GM21619 (cell line): ENCODE results near the gene CEP350.
"Not testable (repeated sequence)": the region's sequence is repeated elsewhere in the genome, so short reads cannot be mapped to it uniquely, and the experiment has no call there.

Experiments
- ATAC-seq: cut with Tn5 transposase; IDR thresholded peaks from one replicate; pipeline ENCODE4 v1.9.1; 2021; ENCODE audit not compliant: unreplicated experiment

The CEP350 gene

GRCh38 chr1:179984942-179985341 lies 30.3 kb downstream of the CEP350 start:
- no peak for ATAC-seq

DNA sequence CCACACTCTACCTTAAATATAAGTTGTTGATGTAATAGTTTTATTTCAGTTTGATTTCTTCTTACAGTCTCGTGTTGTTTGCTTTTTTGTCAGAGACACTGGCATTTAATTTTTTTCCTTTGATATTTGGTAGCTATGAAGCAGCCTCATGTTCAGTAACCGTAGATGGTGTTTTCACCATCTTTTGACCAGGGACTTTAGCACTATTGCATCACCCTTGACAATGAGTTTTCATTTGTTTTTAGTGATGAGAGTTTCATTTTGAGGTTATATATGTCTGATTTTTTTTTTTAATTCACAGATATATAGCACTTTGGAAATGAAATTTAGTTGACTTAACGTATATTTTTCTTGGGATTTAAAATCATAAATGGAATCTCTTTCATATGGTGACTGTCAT lies 36.2 kb downstream of the CEP350 start:
- no peak for ATAC-seq

- no peak for ATAC-seq
Observed at GRCh38 chr1:179995576-179995975, 41.0 kb downstream of the CEP350 start.

- peak; percentile 61 for ATAC-seq
Observed at GRCh38 chr1:179996099-179996498, 41.5 kb downstream of the CEP350 start.

DNA sequence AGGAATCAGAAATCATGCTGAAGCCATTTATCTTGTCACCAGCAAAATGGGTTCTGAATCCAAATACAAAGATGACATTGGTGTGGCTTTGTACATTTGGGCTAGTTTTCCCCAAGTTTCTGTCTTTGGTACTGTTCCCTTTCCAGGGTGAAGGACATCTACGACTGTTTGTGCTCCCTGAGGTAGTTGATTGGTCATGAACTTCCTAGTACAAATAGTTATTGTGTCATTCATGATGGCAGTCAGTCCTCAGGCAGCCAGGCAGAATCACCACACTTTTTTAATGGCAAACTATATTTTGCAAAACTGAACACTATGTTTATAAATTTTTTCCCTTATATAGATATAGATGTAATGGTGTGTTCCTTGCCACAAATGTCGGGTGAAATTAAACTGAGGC lies 46.0 kb downstream of the CEP350 start:
- no peak for ATAC-seq

DNA sequence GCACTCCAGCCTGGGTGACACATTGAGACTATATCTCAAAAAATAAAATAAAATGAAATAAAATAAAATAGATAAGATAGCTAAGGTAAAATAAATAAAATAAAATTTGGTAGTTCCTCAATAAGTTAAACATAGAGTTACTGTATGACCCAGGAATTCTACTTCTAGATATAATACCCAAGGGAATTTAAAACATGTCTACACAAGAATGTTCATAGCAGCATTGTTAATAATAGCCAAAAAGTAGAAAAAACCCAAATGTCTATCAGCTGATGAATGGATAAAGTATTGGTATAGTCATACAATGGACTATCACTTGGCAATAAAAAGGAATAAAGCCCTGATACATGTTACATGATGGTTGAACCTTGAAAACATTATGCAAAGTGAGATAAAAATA lies 47.8 kb downstream of the CEP350 start:
- ATAC-seq, result no peak

GRCh38 chr1:180003026-180003695 lies 48.6 kb downstream of the CEP350 start:
- peak; percentile 87 for ATAC-seq

GRCh38 chr1:180006762-180007161 lies 52.2 kb downstream of the CEP350 start:
- ATAC-seq, result not testable (repeated sequence)

DNA sequence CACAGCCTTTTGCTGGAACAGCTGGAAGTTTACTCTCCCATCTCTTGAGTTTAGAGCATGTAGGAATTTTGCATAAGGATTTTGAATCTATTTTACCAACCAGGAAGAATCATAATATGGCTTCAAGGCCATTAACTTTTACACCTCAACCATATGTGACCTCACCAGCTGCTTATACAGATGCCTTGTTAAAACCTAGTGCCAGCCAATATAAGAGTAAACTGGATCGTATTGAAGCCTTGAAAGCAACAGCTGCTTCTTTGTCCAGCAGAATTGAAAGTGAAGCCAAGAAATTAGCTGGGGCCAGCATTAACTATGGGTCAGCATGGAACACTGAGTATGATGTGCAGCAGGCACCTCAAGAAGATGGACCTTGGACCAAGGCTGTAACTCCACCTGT lies 65.4 kb downstream of the CEP350 start:
- no peak for ATAC-seq

- ATAC-seq, result no peak
Observed at GRCh38 chr1:180026556-180026955, 71.9 kb downstream of the CEP350 start.

DNA sequence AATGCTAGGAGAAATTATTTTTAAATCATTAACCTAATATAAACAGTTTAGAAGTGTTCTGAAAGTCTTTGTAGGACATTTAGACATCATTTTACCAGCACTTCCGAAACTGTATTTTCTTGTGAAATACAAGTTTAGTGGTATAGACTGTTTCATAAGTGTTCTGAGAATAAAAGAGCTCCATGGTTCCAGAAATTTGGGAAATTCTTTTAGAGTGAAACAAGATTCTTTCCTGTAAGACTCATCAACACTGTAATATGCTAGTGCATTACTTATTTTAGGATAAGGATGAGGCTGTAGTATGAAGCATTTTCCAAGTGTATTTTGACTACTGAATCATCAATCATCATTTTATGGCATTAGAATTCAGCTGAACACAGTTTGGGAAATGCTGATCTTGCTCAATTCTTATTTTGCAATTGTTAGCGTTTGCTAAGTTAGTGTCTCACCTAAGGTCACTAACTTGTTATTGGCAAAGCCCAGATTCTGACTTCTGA lies 73.4 kb downstream of the CEP350 start:
- no peak for ATAC-seq

DNA sequence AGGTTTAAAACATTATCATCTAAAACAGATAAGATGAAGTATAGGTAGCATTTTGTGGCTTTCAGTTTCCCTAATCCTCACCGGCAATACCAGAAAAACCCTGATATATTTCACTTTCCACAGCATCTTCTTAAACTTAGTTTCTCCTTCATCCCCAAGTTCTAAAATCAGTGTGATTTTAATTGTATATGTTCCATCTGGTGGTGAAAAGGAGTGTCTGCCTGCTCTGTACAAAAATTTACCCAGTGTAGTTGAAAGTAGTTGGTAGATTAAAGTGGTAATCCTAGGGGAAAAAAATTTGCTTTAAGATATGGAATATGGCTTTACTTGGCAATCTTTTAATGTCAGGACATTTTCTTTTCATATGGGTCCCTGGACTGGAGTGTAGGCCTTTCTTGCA lies 74.3 kb downstream of the CEP350 start:
- ATAC-seq, result no peak

GRCh38 chr1:180029524-180030135 lies 75.0 kb downstream of the CEP350 start:
- no peak for ATAC-seq

- no peak for ATAC-seq
Observed at GRCh38 chr1:180031664-180032063, 77.1 kb downstream of the CEP350 start.

- no peak for ATAC-seq
Observed at GRCh38 chr1:180033390-180033789, 78.8 kb downstream of the CEP350 start.

DNA sequence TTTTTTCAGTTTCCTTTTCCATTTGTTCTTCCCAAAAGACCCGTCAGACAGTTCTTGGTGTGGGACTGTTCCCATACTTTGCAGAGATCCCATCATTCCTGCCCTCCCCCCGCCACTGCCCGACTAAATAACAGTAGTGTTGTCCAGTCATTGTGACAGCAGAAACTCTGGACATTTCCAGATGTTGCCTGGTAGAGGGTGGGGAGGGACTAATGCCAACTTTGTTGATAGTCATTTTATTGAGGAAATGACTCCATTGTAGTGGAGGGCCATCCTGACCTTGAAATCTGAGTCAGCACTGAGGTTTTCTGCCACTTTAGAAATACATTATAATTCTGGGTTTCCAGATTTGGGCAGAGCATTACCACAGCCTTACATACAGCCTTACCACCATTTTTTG lies 85.4 kb downstream of the CEP350 start:
- ATAC-seq, result no peak

- ATAC-seq, result no peak
Observed at GRCh38 chr1:180041582-180041981, 87.0 kb downstream of the CEP350 start.

DNA sequence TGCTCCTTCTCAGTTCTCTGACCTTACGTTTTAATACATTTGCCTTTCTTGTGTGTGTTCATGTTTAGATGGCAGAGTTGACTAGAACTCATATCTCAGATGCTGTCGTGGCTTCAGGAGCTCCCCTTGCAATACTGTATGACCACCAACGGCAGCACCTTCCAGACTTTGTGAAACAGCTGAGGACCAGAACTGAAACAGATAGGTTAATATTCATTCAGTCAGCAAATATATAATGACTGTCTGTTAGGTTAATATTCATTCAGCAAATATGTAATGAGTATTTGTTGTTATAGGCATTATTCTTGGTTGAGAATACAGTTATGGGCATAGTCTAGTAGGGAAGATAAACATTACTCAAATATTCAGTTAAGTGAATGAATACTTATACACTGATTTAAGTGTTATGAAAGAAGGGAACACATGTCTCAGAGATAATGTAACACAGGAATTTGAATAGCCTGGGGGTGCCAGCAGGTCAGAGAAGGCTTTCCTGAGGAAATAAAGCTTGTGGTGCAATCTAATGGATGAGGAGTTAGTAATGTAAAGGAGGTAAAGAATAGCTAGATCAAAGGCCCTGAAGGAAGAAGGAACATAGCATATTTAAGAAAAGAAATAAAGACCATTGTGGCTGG lies 88.5 kb downstream of the CEP350 start:
- ATAC-seq, result no peak

- ATAC-seq, result no peak
Observed at GRCh38 chr1:180043785-180044184, 89.2 kb downstream of the CEP350 start.

GRCh38 chr1:180046674-180047073 lies 92.1 kb downstream of the CEP350 start:
- ATAC-seq, result no peak

DNA sequence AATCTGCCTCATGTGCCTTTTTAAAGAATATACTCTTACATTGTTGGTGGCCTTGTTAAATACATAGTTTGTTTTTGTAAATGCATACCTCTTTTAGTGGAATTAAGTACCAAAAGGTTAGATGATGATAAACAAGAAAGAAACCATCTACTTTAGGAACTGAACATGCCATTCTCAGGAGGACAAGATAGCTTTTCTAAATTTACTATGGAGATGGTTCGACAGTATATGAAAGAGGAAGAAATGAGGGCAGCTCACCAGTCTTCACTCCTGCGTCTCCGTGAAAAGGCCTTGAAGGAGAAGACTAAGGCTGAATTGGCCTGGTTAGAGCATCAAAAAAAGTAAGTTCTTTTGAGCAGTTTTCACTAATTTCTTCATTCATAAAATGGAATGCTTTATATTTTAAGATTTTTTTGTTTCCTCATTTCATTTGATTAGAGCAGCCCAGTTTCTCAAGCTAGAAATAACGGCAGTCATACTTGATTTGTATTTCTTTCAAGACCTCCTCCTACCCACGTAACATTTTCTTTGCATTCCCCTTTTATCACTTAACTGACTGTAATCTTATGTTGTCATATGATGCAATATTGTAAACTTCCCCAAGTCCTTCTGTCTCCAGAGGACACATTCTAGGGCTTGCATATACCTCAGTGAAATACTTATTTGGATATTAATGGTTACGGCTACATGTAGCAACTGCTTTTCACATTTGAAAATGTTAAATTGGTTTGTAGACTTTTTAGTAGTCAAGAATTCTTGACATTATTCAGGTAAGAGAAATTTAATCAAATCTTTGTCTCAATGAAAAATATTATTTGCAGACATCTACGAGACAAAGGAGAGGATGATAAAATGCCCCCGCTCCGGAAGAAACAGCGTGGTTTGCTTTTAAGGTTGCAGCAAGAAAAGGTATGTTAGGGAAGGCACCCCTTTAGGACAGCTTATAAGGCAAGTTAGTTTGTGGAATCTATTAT lies 99.3 kb downstream of the CEP350 start:
- ATAC-seq, result no peak
